GM21723 (cell line): ENCODE results near the gene MS4A8.
A peak's percentile ranks its signal among the peaks of the same experiment; 100 is the strongest.
"Not testable (repeated sequence)": the region's sequence is repeated elsewhere in the genome, so short reads cannot be mapped to it uniquely, and the experiment has no call there.

ENCODE experiments used
- ATAC-seq: cut with Tn5 transposase; IDR thresholded peaks from one replicate; pipeline ENCODE4 v1.9.1; 2021; ENCODE audit warnings: mild to moderate bottlenecking, moderate library complexity; ENCODE audit not compliant: unreplicated experiment

MS4A8 gene

GRCh38 chr11:60724420-60724819 lies 25.0 kb downstream of the MS4A8 start, which contains the start of gene MS4A18:
Gene MS4A18 (plus strand): TSS chr11:60724720.
- no peak for ATAC-seq

- ATAC-seq: no peak
These were observed 26.2 kb downstream of the MS4A8 start for GRCh38 chr11:60725592-60725991.

GRCh38 chr11:60731586-60731985 lies 32.2 kb downstream of the MS4A8 start:
- no peak for ATAC-seq

- ATAC-seq: no peak
These were observed 34.9 kb downstream of the MS4A8 start for GRCh38 chr11:60734279-60734678.

GRCh38 chr11:60739114-60739513 lies 39.7 kb downstream of the MS4A8 start:
- ATAC-seq: no peak

GRCh38 chr11:60740573-60740972 lies 41.2 kb downstream of the MS4A8 start:
- no peak for ATAC-seq

- no peak for ATAC-seq
These were observed 42.0 kb downstream of the MS4A8 start for GRCh38 chr11:60741421-60741820.

- no peak for ATAC-seq
These were observed 43.6 kb downstream of the MS4A8 start for GRCh38 chr11:60743058-60743457.

GRCh38 chr11:60744114-60744513 lies 44.7 kb downstream of the MS4A8 start:
- ATAC-seq: no peak

- ATAC-seq: no peak
These were observed 48.0 kb downstream of the MS4A8 start for GRCh38 chr11:60747359-60747873.

GRCh38 chr11:60748225-60748624 lies 48.8 kb downstream of the MS4A8 start:
- no peak for ATAC-seq

- ATAC-seq: no peak
These were observed 49.4 kb downstream of the MS4A8 start for GRCh38 chr11:60748821-60749220.

- no peak for ATAC-seq
These were observed 51.5 kb downstream of the MS4A8 start for GRCh38 chr11:60750911-60751310.

- no peak for ATAC-seq
These were observed 53.9 kb downstream of the MS4A8 start for GRCh38 chr11:60753309-60753708.

GRCh38 chr11:60754887-60755286 lies 55.5 kb downstream of the MS4A8 start:
- ATAC-seq: no peak

GRCh38 chr11:60756307-60757032 lies 57.1 kb downstream of the MS4A8 start, which contains the start of gene MS4A15:
Gene MS4A15 (plus strand): TSS chr11:60756867. CDS start chr11:60763734, 6,867 bp downstream.
- no peak for ATAC-seq

GRCh38 chr11:60757231-60757800 lies 57.9 kb downstream of the MS4A8 start:
- ATAC-seq: no peak

- ATAC-seq: not testable (repeated sequence)
These were observed 59.3 kb downstream of the MS4A8 start for GRCh38 chr11:60758671-60759070.

- ATAC-seq: not testable (repeated sequence)
These were observed 60.2 kb downstream of the MS4A8 start for GRCh38 chr11:60759438-60760225.

- ATAC-seq: peak; percentile 40
These were observed 62.2 kb downstream of the MS4A8 start for GRCh38 chr11:60761436-60762190.
